Bronchial smooth muscle cell (primary cell): ENCODE measurements around the gene FLOT2. TPM values are rescaled to one million over a fixed set of nuclear protein-coding genes. Genes with fewer than 3 reads are reported as not detected.

Experiments
- total RNA-seq: library from RNA; depleted of rRNA; stranded (reverse); fragments of >200 nt; gene quantifications from 2 replicates; pipeline ENCODE4 v1.2.1, GENCODE V29; 2014

The FLOT2 gene, protein sequence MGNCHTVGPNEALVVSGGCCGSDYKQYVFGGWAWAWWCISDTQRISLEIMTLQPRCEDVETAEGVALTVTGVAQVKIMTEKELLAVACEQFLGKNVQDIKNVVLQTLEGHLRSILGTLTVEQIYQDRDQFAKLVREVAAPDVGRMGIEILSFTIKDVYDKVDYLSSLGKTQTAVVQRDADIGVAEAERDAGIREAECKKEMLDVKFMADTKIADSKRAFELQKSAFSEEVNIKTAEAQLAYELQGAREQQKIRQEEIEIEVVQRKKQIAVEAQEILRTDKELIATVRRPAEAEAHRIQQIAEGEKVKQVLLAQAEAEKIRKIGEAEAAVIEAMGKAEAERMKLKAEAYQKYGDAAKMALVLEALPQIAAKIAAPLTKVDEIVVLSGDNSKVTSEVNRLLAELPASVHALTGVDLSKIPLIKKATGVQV
- 35.5 and 42.6 TPM in 2 replicates for total RNA-seq

GRCh38 chr17:28896884-28897768, at the start of gene FLOT2:
FLOT2 (minus strand) TSS chr17:28897733; CDS start chr17:28897574, 159 bp downstream.

GRCh38 chr17:28902819-28903545, 5.4 kb upstream of the FLOT2 start, which contains the start of gene DHRS13:
DHRS13 (minus strand) TSS chr17:28903079; CDS start chr17:28902944, 135 bp downstream.

GRCh38 chr17:28854457-28855335, 42.8 kb downstream of the FLOT2 start, which contains the start of gene ERAL1:
ERAL1 (plus strand) TSS chr17:28855016; CDS start chr17:28855035, 19 bp downstream.

GRCh38 chr17:28842282-28843012, 55.1 kb downstream of the FLOT2 start, which contains the start of gene FAM222B:
FAM222B (minus strand) TSS chr17:28842790; CDS start chr17:28766667, 76,123 bp downstream.

Other genes with a start within 250 kb of the FLOT2 start
- gene SDF2, start 235.8 kb downstream of the FLOT2 start, total RNA-seq: 77.9 and 90.4 TPM in 2 replicates
- 40.3 and 53.1 TPM in 2 replicates for gene SUPT6H, start 235.5 kb downstream of the FLOT2 start, total RNA-seq
- gene PROCA1, start 185.8 kb downstream of the FLOT2 start, total RNA-seq: 1.6 and 2.9 TPM in 2 replicates
- gene RAB34, start 179.9 kb downstream of the FLOT2 start, total RNA-seq: 150 and 173 TPM in 2 replicates
- gene RPL23A, start 177.7 kb downstream of the FLOT2 start, total RNA-seq: 733 and 1,314 TPM in 2 replicates
- 3.3 and 6.1 TPM in 2 replicates for gene TLCD1, start 171.5 kb downstream of the FLOT2 start, total RNA-seq
- 5.0 and 7.2 TPM in 2 replicates for gene NEK8, start 168.9 kb downstream of the FLOT2 start, total RNA-seq
- 23.8 and 26.6 TPM in 2 replicates for gene TRAF4, start 153.7 kb downstream of the FLOT2 start, total RNA-seq
- 1.5 and 1.6 TPM in 2 replicates for gene FAM222B, start 54.9 kb downstream of the FLOT2 start, total RNA-seq
- 11.1 and 12.5 TPM in 2 replicates for gene ERAL1, start 42.7 kb downstream of the FLOT2 start, total RNA-seq
- 2.8 and 4.4 TPM in 2 replicates for gene DHRS13, start 5.3 kb upstream of the FLOT2 start, total RNA-seq
- gene PHF12, start 53.8 kb upstream of the FLOT2 start, total RNA-seq: 10.7 and 14.5 TPM in 2 replicates
- gene SEZ6, start 108.3 kb upstream of the FLOT2 start, total RNA-seq: not detected in 2 replicates
- 2.2 and 3.0 TPM in 2 replicates for gene PIPOX, start 145.4 kb upstream of the FLOT2 start, total RNA-seq